Measurements from ENCODE around the gene ZNF408.
"Not testable (repeated sequence)": the region's sequence is repeated elsewhere in the genome, so short reads cannot be mapped to it uniquely, and the experiment has no call there.

Gene ZNF408

DNA sequence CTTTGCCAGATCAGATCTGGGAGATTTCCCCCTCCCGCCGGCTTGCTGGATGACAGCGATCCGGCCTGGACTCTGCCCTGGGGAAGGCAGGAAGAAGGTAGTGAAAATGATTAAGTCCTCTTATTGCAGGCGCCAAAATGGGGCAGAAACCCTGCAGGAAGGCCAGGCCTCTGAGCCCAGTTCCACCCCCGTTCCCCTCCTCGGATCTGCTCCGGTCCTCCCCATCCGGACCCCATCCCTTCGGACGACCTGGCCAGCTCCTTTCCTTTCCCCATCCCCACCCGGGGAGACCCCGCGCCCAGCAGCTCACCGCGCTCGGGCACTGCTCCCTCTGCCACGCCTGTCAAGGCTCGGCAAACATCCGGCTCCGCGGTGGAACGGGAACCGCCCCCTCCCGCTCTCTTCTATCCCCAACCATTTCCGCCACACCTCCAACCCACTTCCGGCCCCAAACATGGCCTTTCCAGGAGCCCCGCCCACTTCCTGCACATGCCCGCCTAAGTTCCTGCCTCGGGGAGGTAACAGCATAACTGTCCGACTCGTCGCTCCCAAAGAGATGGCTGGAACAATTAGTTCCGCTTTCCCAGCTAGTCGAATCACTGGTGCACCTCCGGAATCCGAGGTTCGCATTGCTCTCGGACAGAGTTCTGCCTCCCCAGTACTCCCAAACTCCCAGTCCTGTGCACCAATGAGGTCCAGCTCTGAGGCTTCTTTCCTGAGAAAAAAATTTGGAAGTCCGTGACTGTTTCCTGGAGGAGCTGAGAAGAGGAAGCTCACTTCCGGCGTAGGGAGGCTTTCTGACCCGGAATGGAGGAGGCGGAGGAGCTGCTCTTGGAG, at the start of gene ZNF408, which contains the start of gene ARHGAP1:
Gene ZNF408 (plus strand): TSS at position 791 of the 837 bp plus-strand sequence. CDS start 17 bp downstream, at position 808.
Gene ARHGAP1 (minus strand): TSS at position 379 of the 837 bp plus-strand sequence. CDS start 4,512 bp downstream, outside the sequence.
- peak; percentile 99 for DNase-seq (ENCODE audit: low spot score)

DNA sequence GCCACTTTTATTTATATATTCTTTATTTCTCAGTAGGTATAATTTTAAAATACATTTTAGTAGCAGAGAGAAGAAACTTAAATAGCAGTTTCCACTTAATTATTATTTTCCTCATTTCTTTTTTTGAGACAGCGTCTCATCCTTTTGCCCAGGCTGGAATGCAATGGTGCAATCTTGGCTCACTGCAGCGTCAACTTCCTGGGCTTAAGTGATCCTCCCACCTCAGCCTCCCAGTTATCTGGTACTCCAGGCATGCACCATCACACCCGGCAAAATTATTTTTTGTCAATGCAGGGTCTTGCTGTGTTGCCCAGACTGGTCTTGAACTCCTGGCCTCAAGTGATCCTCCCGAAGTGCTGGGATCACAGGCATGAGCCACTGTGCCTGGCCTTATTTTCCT, 45.2 kb upstream of the ZNF408 start:
- no peak for DNase-seq (ENCODE audit: low spot score)

- no peak for DNase-seq (ENCODE audit: low spot score)
These were observed 43.6 kb upstream of the ZNF408 start for GRCh38 chr11:46657186-46657585.

- DNase-seq (ENCODE audit: low spot score) = no peak
These were observed 42.6 kb upstream of the ZNF408 start for GRCh38 chr11:46658259-46658658.

- DNase-seq (ENCODE audit: low spot score) = no peak
These were observed 40.9 kb upstream of the ZNF408 start for GRCh38 chr11:46659908-46660307.

GRCh38 chr11:46661836-46662235, 39.0 kb upstream of the ZNF408 start:
- DNase-seq (ENCODE audit: low spot score) = peak; percentile 91

GRCh38 chr11:46662366-46662765, 38.5 kb upstream of the ZNF408 start:
- DNase-seq (ENCODE audit: low spot score) = no peak

- DNase-seq (ENCODE audit: low spot score) = no peak
These were observed 37.4 kb upstream of the ZNF408 start for GRCh38 chr11:46663277-46663940.

GRCh38 chr11:46664612-46665011, 36.2 kb upstream of the ZNF408 start:
- no peak for DNase-seq (ENCODE audit: low spot score)

DNA sequence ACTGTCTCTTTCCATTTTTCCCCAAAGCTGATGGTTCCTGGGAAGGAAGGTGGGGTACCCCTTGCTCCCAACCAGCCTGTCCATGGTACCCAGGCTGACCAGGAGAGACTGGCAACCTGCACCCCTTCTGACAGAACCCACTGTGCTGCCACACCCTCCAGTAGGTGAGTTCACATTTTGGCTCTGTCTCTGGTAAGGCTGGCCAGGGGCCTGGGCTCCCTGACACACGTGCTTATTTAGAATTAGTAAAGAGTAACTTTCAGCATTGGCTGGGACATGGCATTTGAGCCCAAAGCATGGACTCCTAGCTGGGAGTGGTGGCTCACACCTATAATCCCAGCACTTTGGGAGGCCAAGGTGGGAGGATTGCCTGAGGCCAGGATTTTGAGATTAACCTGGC, 35.5 kb upstream of the ZNF408 start:
- no peak for DNase-seq (ENCODE audit: low spot score)

DNA sequence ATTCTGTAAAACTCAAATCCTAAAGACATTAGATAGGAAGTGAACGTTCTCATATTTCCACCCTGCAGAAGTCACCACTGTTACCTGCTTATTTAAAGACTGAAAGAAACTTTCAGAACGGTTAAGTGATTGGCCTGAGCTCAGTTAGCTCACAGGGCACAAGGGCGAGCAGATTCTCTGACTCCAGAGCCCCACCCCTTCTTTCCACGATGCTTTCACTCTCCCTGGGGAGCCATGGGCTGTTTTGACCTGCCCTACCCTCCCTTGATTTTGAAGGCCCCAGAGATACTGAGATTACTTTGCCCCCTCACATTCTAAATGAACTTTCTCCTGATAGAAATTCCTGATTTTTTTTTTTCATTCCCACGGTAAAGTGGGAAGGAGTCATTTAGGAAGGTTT, 34.3 kb upstream of the ZNF408 start:
- no peak for DNase-seq (ENCODE audit: low spot score)

DNA sequence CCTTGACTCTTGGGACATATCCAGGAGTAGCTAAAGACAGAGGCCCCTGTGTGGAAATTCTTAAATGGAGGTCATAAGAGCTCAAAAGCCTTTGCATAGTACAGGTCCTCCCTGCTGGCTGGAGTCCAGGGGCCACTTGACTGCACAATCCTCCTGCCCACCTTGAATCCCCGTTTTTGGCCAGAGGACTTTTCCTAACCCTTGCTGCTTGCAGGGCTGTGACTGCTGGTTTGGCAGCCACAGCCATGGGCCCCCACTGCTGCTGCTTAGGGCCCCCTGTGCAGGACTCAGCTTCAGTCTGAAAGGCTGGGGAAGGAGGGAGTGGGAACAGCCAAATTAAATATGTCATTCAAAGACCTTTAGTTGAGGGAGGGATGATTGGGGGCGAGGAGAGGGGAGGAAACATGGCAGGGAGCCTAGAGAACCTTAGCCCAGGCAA, 33.8 kb upstream of the ZNF408 start:
- no peak for DNase-seq (ENCODE audit: low spot score)

GRCh38 chr11:46668480-46669085, 32.2 kb upstream of the ZNF408 start:
- DNase-seq (ENCODE audit: low spot score) = no peak

- DNase-seq (ENCODE audit: low spot score) = peak; percentile 52
These were observed 31.1 kb upstream of the ZNF408 start for GRCh38 chr11:46669711-46670139.

DNA sequence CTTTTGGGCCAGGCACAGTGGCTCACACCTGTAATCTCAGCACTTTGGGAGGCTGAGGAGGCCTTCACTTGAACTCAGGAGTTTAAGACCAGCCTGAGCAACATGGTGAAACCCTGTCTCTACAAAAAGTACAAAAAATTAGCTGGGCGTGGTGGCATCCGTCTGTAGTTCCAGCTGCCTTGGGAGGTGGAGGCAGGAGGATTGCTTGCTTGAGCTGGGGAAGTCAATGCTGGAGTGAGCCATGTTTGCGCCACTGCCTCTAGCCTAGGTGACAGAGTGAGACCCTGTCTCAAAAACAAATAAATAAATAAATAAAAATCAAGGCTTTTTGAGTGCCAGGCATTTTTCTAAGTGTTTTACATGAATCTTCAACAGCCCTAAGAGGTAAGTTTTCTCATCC, 30.3 kb upstream of the ZNF408 start:
- not testable (repeated sequence) for DNase-seq (ENCODE audit: low spot score)

DNA sequence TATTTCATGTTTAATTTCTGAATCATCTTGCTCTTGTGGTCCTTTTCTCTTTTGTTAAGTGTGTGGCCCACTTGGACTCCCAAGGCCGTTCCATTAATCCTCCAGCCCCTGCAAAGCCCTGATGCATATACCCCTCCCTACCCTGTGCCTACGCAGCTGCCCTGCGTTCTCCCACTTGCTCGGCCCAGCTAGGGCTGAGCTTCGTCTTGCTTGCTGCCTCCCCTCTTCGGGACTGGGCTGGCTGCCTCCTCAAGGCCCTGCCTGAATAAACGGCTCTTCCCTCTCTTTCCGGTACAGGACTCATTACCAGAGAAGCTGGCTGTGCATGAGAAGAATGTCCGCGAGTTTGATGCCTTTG, 28.9 kb upstream of the ZNF408 start:
- DNase-seq (ENCODE audit: low spot score) = no peak

GRCh38 chr11:46672381-46672839, 28.4 kb upstream of the ZNF408 start:
- DNase-seq (ENCODE audit: low spot score) = no peak

DNA sequence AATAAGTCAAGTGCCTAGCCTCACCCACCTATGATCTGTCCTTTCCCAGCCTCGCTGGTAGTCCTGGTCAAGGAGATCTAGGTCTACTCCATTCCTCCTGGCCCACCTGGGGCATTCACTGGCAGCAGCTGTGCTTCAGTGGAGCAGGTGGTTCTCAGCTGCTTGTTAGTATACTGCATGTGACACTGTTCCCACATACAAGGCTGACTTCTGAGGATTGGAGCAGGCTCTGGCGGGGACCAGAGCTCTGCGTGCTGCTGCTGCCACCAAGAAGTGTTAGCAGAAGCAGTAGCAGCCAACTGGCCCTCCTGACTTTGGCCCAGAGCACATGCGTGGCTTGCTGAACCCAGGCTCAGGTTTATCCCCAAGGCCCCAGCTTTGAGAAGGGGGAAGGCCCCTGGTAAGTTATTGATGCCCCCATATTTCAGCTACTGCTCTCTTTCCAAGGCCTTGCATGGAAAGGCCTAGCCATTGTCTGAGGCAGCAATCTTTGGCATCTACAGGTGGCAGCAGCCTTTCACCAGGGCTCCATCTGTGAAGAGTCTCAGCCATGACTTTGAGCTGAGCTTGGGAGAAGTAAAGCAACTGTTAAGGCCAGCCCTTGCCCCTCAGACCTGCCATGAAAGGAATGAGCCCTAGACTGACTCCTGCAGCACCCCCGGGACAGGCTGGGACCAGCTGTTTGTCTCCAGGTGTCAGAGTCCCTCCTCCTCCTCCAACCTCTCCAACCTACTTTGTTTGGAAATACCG, 26.9 kb upstream of the ZNF408 start:
- DNase-seq (ENCODE audit: low spot score) = no peak

GRCh38 chr11:46674463-46675287, 26.2 kb upstream of the ZNF408 start:
- no peak for DNase-seq (ENCODE audit: low spot score)

DNA sequence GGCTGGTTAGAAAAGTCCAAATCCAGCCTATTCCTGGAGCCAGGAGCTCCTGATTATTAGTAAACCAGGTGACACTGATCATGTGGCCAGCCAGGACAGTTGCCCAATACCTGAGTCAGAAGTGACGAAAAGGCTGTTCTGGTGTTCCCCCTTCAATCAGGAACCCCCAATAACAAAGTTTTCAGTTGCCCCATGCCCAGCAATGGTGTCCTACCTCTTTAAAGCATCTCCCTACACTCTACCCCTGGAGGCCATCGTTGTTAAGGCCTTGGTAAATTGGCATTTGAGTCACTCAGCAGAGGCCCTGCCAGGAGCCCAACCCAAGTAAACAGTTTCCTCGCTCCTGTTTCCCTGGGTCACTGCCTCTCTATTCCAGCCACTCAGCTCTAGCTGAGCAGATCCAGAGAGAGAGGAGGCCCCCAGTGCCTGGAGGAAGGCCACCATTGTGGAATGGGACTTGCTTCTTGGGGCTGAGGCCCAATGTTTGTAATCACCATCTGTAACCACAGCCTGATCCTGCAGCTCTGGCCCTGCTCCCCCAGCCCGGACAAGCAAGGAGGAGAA, 25.5 kb upstream of the ZNF408 start:
- peak; percentile 55 for DNase-seq (ENCODE audit: low spot score)

GRCh38 chr11:46675949-46676348, 24.9 kb upstream of the ZNF408 start:
- no peak for DNase-seq (ENCODE audit: low spot score)

All from pons (tissue), 1 donor.